HG03060 (cell line): ENCODE data around the gene KRAS.

Experiments used
- ATAC-seq: cut with Tn5 transposase; IDR thresholded peaks from one replicate; pipeline ENCODE4 v1.9.1; 2021; ENCODE audit warnings: low read depth, moderate number of reproducible peaks; ENCODE audit not compliant: unreplicated experiment

The KRAS gene

GRCh38 chr12:25256826-25257225, 6.1 kb upstream of the KRAS start:
- ATAC-seq: no peak

- no peak for ATAC-seq
These were observed 5.3 kb upstream of the KRAS start for GRCh38 chr12:25256005-25256404.

- no peak for ATAC-seq
These were observed 3.6 kb upstream of the KRAS start for GRCh38 chr12:25254271-25254880.

GRCh38 chr12:25253371-25254068, 2.8 kb upstream of the KRAS start:
- ATAC-seq: no peak

- no peak for ATAC-seq
These were observed 2.2 kb upstream of the KRAS start for GRCh38 chr12:25252946-25253345.

GRCh38 chr12:25251769-25252168, 1.0 kb upstream of the KRAS start:
- ATAC-seq: no peak

- no peak for ATAC-seq
These were observed 594 bp downstream of the KRAS start for GRCh38 chr12:25249931-25250738.

GRCh38 chr12:25248732-25249131, 2.0 kb downstream of the KRAS start:
- no peak for ATAC-seq

- ATAC-seq: no peak
These were observed 2.6 kb downstream of the KRAS start for GRCh38 chr12:25248137-25248536.

- no peak for ATAC-seq
These were observed 5.2 kb downstream of the KRAS start for GRCh38 chr12:25245491-25245890.

- ATAC-seq: no peak
These were observed 7.1 kb downstream of the KRAS start for GRCh38 chr12:25243680-25243990.

GRCh38 chr12:25242981-25243679, 7.6 kb downstream of the KRAS start:
- ATAC-seq: no peak

GRCh38 chr12:25241167-25242020, 9.3 kb downstream of the KRAS start:
- ATAC-seq: peak; percentile 49

- no peak for ATAC-seq
These were observed 14.1 kb downstream of the KRAS start for GRCh38 chr12:25236626-25237025.

GRCh38 chr12:25236190-25236589, 14.5 kb downstream of the KRAS start:
- ATAC-seq: no peak

GRCh38 chr12:25213338-25213737, 37.4 kb downstream of the KRAS start:
- no peak for ATAC-seq

GRCh38 chr12:25208554-25208953, 42.2 kb downstream of the KRAS start:
- no peak for ATAC-seq

GRCh38 chr12:25207846-25208245, 42.9 kb downstream of the KRAS start:
- no peak for ATAC-seq

GRCh38 chr12:25207411-25207810, 43.3 kb downstream of the KRAS start:
- no peak for ATAC-seq

GRCh38 chr12:25202137-25202536, 48.6 kb downstream of the KRAS start:
- ATAC-seq: no peak
